Spleen (tissue), 7 donors: ENCODE results near the gene FAM168B.

Experiments
- POLR2AphosphoS5 ChIP-seq, 3 donors: sonication (generic); formaldehyde crosslinking; IDR thresholded peaks; one replicate each; pipeline ENCODE4 v1.5.1; 2017; ENCODE audit warnings: antibody characterized with exemption in 3 of 3
- TF ChIP-seq, protein P1 (sequence below), 11 experiments: fragments of 200-600 bp in 7 of 11; fragments of 450-650 bp in 4 of 11; sonication (generic) in 4 of 11; IDR thresholded peaks in 8 of 11; conservative IDR thresholded peaks in 3 of 11; 1 replicate in 7 of 11; 2 replicates in 4 of 11; pipeline versions ENCODE4 v1.4.0 to v1.8.0; 2016 to 2021; ENCODE audit warnings: antibody characterized with exemption in 11 of 11, inconsistent platforms in 4 of 11, mild to moderate bottlenecking in 1 of 11
- donor health status: DM: no; HTN: no; CAD: no; lungs with moderate emphysema.
- donor health status: DM: no; HTN: no; CAD: no.
- donor health status: DM: no; HTN: no; CAD: no.

DNA sequence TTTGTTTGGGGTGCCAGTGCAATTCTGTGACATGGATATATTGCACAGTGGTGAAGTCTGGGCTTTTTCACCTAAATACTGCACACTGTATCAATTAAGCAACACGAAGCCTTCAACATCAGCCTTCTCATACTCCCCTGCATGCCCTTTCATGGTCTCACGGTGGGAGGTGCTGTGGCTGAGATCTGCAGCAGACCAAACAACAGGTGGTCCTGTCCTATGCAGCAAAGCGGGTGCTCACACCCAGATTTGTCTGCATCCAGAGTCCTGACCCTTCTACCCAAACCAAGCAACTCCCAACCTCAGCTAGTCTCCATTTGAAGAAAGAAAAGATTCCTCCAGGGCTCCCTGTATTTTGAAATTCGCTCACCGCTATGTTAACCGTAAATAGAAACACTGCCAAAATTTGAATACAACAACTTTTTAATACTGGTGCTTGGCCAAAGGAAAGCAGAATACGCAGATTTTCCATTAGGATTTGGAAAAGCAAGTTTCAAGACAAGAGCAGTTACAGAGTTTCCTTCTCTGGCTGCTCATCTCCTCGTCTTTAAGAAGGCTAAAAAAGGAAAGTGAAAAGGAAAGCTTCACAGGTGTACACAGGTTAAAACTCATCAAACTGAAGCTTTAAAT lies 34.9 kb downstream of the FAM168B start:
- TF ChIP-seq, protein P1, sequence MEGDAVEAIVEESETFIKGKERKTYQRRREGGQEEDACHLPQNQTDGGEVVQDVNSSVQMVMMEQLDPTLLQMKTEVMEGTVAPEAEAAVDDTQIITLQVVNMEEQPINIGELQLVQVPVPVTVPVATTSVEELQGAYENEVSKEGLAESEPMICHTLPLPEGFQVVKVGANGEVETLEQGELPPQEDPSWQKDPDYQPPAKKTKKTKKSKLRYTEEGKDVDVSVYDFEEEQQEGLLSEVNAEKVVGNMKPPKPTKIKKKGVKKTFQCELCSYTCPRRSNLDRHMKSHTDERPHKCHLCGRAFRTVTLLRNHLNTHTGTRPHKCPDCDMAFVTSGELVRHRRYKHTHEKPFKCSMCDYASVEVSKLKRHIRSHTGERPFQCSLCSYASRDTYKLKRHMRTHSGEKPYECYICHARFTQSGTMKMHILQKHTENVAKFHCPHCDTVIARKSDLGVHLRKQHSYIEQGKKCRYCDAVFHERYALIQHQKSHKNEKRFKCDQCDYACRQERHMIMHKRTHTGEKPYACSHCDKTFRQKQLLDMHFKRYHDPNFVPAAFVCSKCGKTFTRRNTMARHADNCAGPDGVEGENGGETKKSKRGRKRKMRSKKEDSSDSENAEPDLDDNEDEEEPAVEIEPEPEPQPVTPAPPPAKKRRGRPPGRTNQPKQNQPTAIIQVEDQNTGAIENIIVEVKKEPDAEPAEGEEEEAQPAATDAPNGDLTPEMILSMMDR (IDR thresholded peaks at IDR 0.05 in 8 of 11, conservative IDR thresholded peaks at IDR 0.05 in 3 of 11), result no peak
- TF ChIP-seq POLR2AphosphoS5 (IDR thresholded peaks at IDR 0.05), result no peak
